ENCODE measurements around the gene POU6F1. TPM values are rescaled to one million over a fixed set of nuclear protein-coding genes. Genes with fewer than 3 reads are reported as not detected.

The POU6F1 gene
- total RNA-seq, 2 donors from 2014 or later = 14.5 to 17.1 TPM

GRCh38 chr12:51254536-51254935, 36.7 kb upstream of the POU6F1 start:
- no peak overlapping the region for H3K4me3 ChIP-seq
- ATAC-seq (ENCODE audit: insufficient number of reproducible peaks, low FRiP score, low read depth) (no peak), DNase-seq (ENCODE audit: low spot score) (no peak)
- no peaks in the 10 kb centered on the region for H3K36me3 ChIP-seq
- H3K9me3 ChIP-seq = no peaks in the 10 kb centered on the region
- no peak overlapping the region for H3K27ac ChIP-seq
- H3K27me3 ChIP-seq (replicated peaks; ENCODE audit: insufficient read depth) = no peaks in the 10 kb centered on the region
- H3K4me1 ChIP-seq (ENCODE audit: control insufficient read depth in 1 of 2, low read depth in 2 of 2) = no peaks in the 10 kb centered on the region
- TF ChIP-seq, protein P1, sequence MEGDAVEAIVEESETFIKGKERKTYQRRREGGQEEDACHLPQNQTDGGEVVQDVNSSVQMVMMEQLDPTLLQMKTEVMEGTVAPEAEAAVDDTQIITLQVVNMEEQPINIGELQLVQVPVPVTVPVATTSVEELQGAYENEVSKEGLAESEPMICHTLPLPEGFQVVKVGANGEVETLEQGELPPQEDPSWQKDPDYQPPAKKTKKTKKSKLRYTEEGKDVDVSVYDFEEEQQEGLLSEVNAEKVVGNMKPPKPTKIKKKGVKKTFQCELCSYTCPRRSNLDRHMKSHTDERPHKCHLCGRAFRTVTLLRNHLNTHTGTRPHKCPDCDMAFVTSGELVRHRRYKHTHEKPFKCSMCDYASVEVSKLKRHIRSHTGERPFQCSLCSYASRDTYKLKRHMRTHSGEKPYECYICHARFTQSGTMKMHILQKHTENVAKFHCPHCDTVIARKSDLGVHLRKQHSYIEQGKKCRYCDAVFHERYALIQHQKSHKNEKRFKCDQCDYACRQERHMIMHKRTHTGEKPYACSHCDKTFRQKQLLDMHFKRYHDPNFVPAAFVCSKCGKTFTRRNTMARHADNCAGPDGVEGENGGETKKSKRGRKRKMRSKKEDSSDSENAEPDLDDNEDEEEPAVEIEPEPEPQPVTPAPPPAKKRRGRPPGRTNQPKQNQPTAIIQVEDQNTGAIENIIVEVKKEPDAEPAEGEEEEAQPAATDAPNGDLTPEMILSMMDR (IDR thresholded peaks at IDR 0.05) = no peak

GRCh38 chr12:51253276-51253675, 35.4 kb upstream of the POU6F1 start:
- no peak overlapping the region for H3K4me3 ChIP-seq
- DNase-seq (ENCODE audit: low spot score) (no peak), ATAC-seq (ENCODE audit: insufficient number of reproducible peaks, low FRiP score, low read depth) (no peak)
- H3K9me3 ChIP-seq = no peaks in the 10 kb centered on the region
- no peaks in the 10 kb centered on the region for H3K36me3 ChIP-seq
- H3K4me1 ChIP-seq (ENCODE audit: control insufficient read depth in 1 of 2, low read depth in 2 of 2) = no peaks in the 10 kb centered on the region
- H3K27me3 ChIP-seq (replicated peaks; ENCODE audit: insufficient read depth) = no peaks in the 10 kb centered on the region
- TF ChIP-seq, protein P1 (IDR thresholded peaks at IDR 0.05) = no peak
- H3K27ac ChIP-seq = no peak overlapping the region

- no peaks in the 10 kb centered on the region for H3K9me3 ChIP-seq
- DNase-seq (ENCODE audit: low spot score) (no peak), ATAC-seq (ENCODE audit: insufficient number of reproducible peaks, low FRiP score, low read depth) (no peak)
- H3K27me3 ChIP-seq (replicated peaks; ENCODE audit: insufficient read depth) = no peaks in the 10 kb centered on the region
- H3K27ac ChIP-seq = no peak overlapping the region
- TF ChIP-seq, protein P1 (IDR thresholded peaks at IDR 0.05) = no peak
- peaks cover 0 to 4% of the 10 kb centered on the region in 2 donors for H3K4me1 ChIP-seq (ENCODE audit: control insufficient read depth in 1 of 2, low read depth in 2 of 2)
- no peaks in the 10 kb centered on the region for H3K36me3 ChIP-seq
- no peak overlapping the region for H3K4me3 ChIP-seq
Measured at GRCh38 chr12:51247523-51248206, 29.8 kb upstream of the POU6F1 start.

DNA sequence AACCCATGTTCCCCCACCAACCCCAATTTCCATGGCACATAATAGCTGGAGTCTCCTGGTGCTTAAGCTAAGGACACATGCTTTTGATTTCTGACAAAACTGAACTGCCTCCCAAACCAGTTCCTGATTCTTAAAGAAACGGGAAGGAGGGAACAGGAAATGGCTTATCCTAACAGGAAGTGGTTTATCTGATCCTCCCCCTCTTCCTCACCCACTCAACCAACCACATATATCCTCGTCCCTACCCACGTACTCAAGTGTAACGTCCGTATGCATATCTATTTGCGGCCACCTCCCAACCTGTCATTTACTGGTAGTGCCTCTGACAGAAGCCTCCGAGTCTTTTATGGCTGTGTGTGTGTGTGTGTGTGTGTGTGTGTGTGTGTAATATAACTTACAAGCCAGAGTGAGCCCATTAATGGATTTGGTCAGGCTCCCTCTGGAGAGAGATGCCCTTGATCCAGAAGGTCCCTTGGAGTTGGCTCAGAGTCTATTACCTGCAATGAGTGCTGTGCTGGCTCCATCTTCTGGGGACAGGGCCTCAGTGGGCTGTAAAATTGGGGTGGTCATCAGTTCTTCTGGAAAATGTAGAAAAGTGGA, 28.5 kb upstream of the POU6F1 start:
- DNase-seq (ENCODE audit: low spot score) (no peak), ATAC-seq (ENCODE audit: insufficient number of reproducible peaks, low FRiP score, low read depth) (no peak)
- TF ChIP-seq, protein P1 (IDR thresholded peaks at IDR 0.05) = no peak
- no peaks in the 10 kb centered on the region for H3K9me3 ChIP-seq
- no peaks in the 10 kb centered on the region for H3K27me3 ChIP-seq (replicated peaks; ENCODE audit: insufficient read depth)
- peaks cover 8% of the 10 kb centered on the region for H3K36me3 ChIP-seq
- H3K27ac ChIP-seq = peak overlapping the region in 1 of 2 donors; percentile 5
- no peak overlapping the region for H3K4me3 ChIP-seq
- H3K4me1 ChIP-seq (ENCODE audit: control insufficient read depth in 1 of 2, low read depth in 2 of 2) = peaks cover 2 to 6% of the 10 kb centered on the region in 2 donors

DNA sequence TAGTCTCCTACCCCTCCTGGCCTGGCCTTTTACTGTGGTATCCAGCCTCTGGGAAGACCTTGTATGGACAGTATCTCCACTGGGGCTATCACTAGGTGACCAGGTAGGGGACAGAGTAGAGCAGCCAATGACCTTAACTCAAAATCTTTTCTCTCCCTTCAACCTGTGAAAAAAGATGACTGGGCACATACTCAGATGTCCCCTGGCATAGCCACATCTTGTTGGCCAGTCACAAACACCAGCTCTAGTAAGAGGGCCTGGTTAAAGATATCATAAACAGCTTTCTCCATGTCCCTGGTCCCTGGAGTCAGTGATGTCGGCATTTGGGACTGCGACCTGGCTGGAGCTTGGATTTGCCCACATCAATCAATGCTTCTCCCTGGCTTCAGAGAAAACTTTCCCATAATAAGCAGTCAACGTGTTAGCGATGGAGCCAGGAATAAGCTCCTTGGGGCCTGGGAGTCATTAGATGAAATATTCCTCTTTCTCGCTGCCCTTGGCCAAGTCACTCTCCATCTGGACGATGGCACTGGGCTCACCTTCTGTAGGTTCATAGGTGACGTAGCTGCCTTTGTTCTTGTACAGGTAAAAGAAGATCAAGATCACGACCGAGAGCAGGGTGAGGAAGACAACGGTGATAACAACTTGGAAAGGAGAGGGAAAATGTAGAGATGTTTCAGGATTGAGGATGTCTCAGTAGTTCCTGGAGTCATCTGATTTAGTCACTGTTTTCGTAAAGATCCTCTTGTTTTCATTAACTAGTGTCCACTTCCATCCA, 27.8 kb upstream of the POU6F1 start:
- DNase-seq (ENCODE audit: low spot score) = no peak
- H3K36me3 ChIP-seq = peaks cover 14% of the 10 kb centered on the region
- H3K9me3 ChIP-seq = no peaks in the 10 kb centered on the region
- H3K4me3 ChIP-seq = no peak overlapping the region
- TF ChIP-seq, protein P1 (IDR thresholded peaks at IDR 0.05) = no peak
- H3K27ac ChIP-seq = peak overlapping the region in 1 of 2 donors; percentile 5
- peaks cover 9 to 13% of the 10 kb centered on the region in 2 donors for H3K4me1 ChIP-seq (ENCODE audit: control insufficient read depth in 1 of 2, low read depth in 2 of 2)
- H3K27me3 ChIP-seq (replicated peaks; ENCODE audit: insufficient read depth) = no peaks in the 10 kb centered on the region
- ATAC-seq (ENCODE audit: insufficient number of reproducible peaks, low FRiP score, low read depth) = no peak

Data from thoracic aorta (tissue), 2 donors.